Adrenal gland (tissue), 12 donors: ENCODE results near the gene GPATCH8. TPM values are rescaled to one million over a fixed set of nuclear protein-coding genes. Genes with fewer than 3 reads are reported as not detected.

ENCODE experiments used
- DNase-seq, 7 donors: peaks; one replicate each; pipeline ENCODE4 v3.0.0-alpha.2; 2019 to 2020
- H3K27ac ChIP-seq, 5 donors: fragments of 200-600 bp; sonication (generic) in 4 of 5; 1 replicate in 3 of 5; 2 replicates in 2 of 5; pipeline versions ENCODE4 v1.5.1 to v1.8.0; 2016 to 2020; ENCODE audit warnings: mild to moderate bottlenecking in 1 of 5
- H3K27me3 ChIP-seq: fragments of 200-600 bp; 2 replicates; pipeline ENCODE4 v1.8.0; 2021
- H3K36me3 ChIP-seq, 2 donors: fragments of 200-600 bp; replicated peaks in 1 of 2; 1 replicate in 1 of 2; 2 replicates in 1 of 2; pipeline versions ENCODE4 v1.5.1 to v1.8.0; 2018 to 2022
- H3K4me1 ChIP-seq, 2 donors: fragments of 200-600 bp; replicated peaks in 1 of 2; 1 replicate in 1 of 2; 2 replicates in 1 of 2; pipeline versions ENCODE4 v1.5.1 to v1.8.0; 2018 to 2021
- H3K4me3 ChIP-seq, 4 donors: fragments of 200-600 bp; sonication (generic) in 3 of 4; one replicate each; pipeline ENCODE4 v1.5.1; 2016 to 2018
- H3K9me3 ChIP-seq, 3 donors: fragments of 200-600 bp; sonication (generic) in 1 of 3; replicated peaks in 1 of 3; 1 replicate in 2 of 3; 2 replicates in 1 of 3; pipeline versions ENCODE4 v1.5.1 to v1.8.0; 2016 to 2021
- CTCF ChIP-seq, 6 experiments: fragments of 450-650 bp in 4 of 6; fragments of 200-600 bp in 2 of 6; sonication (generic) in 1 of 6; IDR thresholded peaks; 1 replicate in 5 of 6; 2 replicates in 1 of 6; pipeline versions ENCODE4 v1.5.1 to v1.8.0; 2016 to 2021; ENCODE audit warnings: antibody characterized with exemption in 6 of 6, mild to moderate bottlenecking in 2 of 6, moderate library complexity in 1 of 6
- POLR2A ChIP-seq, 2 donors: fragments of 450-650 bp; IDR thresholded peaks; one replicate each; pipeline ENCODE4 v1.6.1; 2017; ENCODE audit warnings: antibody characterized with exemption in 2 of 2, mild to moderate bottlenecking in 2 of 2, moderate library complexity in 1 of 2
- WGBS, 4 donors: extraction: QIAGEN DNeasy Blood & Tissue Kit in 2 of 4; methylation state at CpG; one replicate each; pipeline versions ENCODE4 v1.1.5 to v1.1.7; 2013 to 2017; 5-methylcytosine and 5-hydroxymethylcytosine counted together
- intact Hi-C, 2 donors: fragments of 100-400 bp; cut with DNase I; formaldehyde crosslinking; loops; one replicate each; pipeline versions ENCODE4 v1.14.1 to v1.15.0; 2022 to 2023
- polyA plus RNA-seq, 3 donors: library from polyadenylated mRNA; stranded (reverse); fragments of 200-250 nt in 2 of 3; fragments of 350-450 nt in 1 of 3; fragmentation: Illumina TruSeq in 1 of 3; extraction: RNeasy Lipid Tissue Mini Kit (QIAGEN cat#74804) in 1 of 3; gene quantifications; one replicate each; pipeline ENCODE4 v1.2.3, GENCODE V29; 2013 to 2014
- total RNA-seq, 9 donors: library from RNA; depleted of rRNA in 4 of 9; stranded (reverse); fragments of >200 nt in 4 of 9; fragments of 120-200 nt in 1 of 9; fragmentation: NEBNext Ultra II Directional in 1 of 9; extraction: Animal tissue kit (Norgen Biotek cat#: 25700) in 1 of 9; gene quantifications; one replicate each; pipeline versions ENCODE4 v1.1.0 to v1.2.4, GENCODE V29; 2013 to 2023
- donor health status: healthy with polysubstance abuse.
- donor health status: Bipolar disorder and iron deficiency.
- donor health status: DM: yes; HTN: yes; CAD: no.
- donor health status: DM: no; HTN: no; CAD: no.
- donor health status: DM: no; HTN: no; CAD: no.
- donor health status: DM: yes; HTN: yes; CAD: no.

The GPATCH8 gene
- total and polyA plus RNA-seq, 12 donors, result 7.2 to 33.6 (median 28.8) TPM

DNA sequence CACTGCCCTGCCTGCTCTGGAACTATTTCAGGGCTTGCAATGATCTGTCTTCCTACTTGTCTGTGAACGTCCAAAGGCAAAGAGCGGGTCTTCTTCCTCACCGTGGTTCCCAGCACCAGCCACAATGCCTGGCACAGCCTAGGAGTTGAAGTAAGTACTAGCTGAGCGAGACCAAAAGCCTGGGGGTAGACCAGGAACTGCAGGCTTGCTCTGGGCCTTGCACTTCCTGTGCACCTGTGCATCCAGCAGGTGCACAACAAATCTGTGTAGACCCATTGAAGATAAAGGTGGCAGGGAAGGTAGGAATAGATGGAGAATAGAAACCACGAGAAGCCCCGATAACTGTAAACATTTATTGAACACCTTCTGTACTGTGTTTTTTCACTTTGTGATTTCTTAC, 144.2 kb downstream of the GPATCH8 start:
- no peak overlapping the region for H3K27ac ChIP-seq
- H3K27me3 ChIP-seq, result no peaks in the 10 kb centered on the region
- H3K4me1 ChIP-seq, result peaks cover 5 to 10% of the 10 kb centered on the region in 2 donors
- H3K4me3 ChIP-seq, result no peak overlapping the region
- H3K9me3 ChIP-seq, result no peaks in the 10 kb centered on the region
- WGBS, 4 donors, result 66 to 78% (median 72%) methylated on average over 4 to 6 of the region's 6 CpGs
- intact Hi-C loops, result no loop called here
- no peak for DNase-seq
- no peaks in the 10 kb centered on the region for H3K36me3 ChIP-seq
- no peak for TF ChIP-seq CTCF (IDR thresholded peaks at IDR 0.05)
- no peak for TF ChIP-seq POLR2A (IDR thresholded peaks at IDR 0.05)

DNA sequence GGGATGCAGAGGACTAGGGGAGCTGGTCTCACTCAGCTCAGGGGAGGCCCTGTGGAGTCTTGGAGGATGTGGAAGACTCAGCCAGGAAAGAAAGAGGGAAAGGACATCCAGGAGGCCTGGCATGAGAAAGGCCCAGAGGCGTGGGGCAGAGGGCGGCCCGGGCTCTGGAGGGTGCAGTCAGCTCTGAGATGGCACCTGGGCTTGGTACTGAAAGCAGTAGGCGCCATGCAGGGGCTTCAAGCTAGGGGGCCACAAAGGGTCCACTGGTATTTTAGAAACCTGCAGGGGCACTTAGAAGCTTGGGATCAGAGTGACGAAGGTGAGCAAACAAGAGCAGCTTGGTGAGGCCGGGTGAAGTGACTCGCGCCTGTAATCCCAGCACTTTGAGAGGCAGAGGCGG, 145.1 kb downstream of the GPATCH8 start:
- Histone ChIP-seq H3K9me3 (no peaks in the 10 kb centered on the region), H3K36me3 (peaks cover 0 to under 1% of the 10 kb centered on the region in 2 donors), H3K27me3 (no peaks in the 10 kb centered on the region), H3K27ac (no peak overlapping the region), H3K4me1 (peaks cover 0 to 6% of the 10 kb centered on the region in 2 donors), H3K4me3 (no peak overlapping the region)
- DNase-seq, result no peak
- intact Hi-C loops, result no loop called here
- TF ChIP-seq CTCF (IDR thresholded peaks at IDR 0.05), result no peak
- TF ChIP-seq POLR2A (IDR thresholded peaks at IDR 0.05), result no peak
- WGBS, 4 donors, result 82 to 92% (median 87%) methylated on average over 9 of the region's 9 CpGs

DNA sequence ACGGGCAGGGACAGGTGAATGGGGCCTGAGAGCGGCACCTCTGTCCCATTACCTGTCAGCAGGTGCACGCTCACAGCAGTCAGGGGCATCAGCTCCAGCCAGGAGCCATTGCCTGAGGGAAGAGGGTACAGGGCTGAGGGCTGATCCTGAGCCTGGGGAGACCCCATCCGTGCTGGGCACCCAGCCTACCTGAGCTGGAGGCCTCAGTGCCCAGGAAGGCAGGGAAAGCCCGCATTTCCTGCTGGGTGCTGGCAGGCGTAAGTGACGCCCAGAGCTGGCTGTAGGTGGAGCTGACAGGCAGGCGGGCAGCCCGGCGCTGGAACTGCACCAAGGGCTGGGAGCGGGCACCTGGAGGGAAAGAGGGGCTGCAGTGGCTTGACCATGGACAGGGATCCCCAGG, 147.0 kb downstream of the GPATCH8 start:
- Histone ChIP-seq H3K36me3 (peaks cover 0 to 19% of the 10 kb centered on the region in 2 donors), H3K9me3 (no peaks in the 10 kb centered on the region), H3K27me3 (no peaks in the 10 kb centered on the region), H3K4me3 (no peak overlapping the region), H3K27ac (no peak overlapping the region), H3K4me1 (no peaks in the 10 kb centered on the region)
- DNase-seq, result no peak
- WGBS, 4 donors, result 87 to 100% (median 89%) methylated on average over 1 to 11 of the region's 11 CpGs
- intact Hi-C loops, result no loop called here
- TF ChIP-seq POLR2A (IDR thresholded peaks at IDR 0.05), result no peak
- no peak for TF ChIP-seq CTCF (IDR thresholded peaks at IDR 0.05)

- Histone ChIP-seq H3K27ac (no peak overlapping the region), H3K27me3 (no peaks in the 10 kb centered on the region), H3K36me3 (peaks cover 0 to 24% of the 10 kb centered on the region in 2 donors), H3K9me3 (no peaks in the 10 kb centered on the region), H3K4me1 (no peaks in the 10 kb centered on the region), H3K4me3 (no peak overlapping the region)
- 89 to 93% (median 91%) methylated on average over 9 to 17 of the region's 17 CpGs for WGBS, 4 donors
- no peak for DNase-seq
- TF ChIP-seq POLR2A (IDR thresholded peaks at IDR 0.05), result no peak
- no peak for TF ChIP-seq CTCF (IDR thresholded peaks at IDR 0.05)
- intact Hi-C loops, result no loop called here
These were observed 147.5 kb downstream of the GPATCH8 start for GRCh38 chr17:44355642-44356099.
